ENCODE results near the gene TMEM150A.
"Not testable (repeated sequence)": the region's sequence is repeated elsewhere in the genome, so short reads cannot be mapped to it uniquely, and the experiment has no call there.

TMEM150A gene

GRCh38 chr2:85564144-85564563 is 38.3 kb downstream of the TMEM150A start:
- no peak for DNase-seq (ENCODE audit: low read depth)

DNA sequence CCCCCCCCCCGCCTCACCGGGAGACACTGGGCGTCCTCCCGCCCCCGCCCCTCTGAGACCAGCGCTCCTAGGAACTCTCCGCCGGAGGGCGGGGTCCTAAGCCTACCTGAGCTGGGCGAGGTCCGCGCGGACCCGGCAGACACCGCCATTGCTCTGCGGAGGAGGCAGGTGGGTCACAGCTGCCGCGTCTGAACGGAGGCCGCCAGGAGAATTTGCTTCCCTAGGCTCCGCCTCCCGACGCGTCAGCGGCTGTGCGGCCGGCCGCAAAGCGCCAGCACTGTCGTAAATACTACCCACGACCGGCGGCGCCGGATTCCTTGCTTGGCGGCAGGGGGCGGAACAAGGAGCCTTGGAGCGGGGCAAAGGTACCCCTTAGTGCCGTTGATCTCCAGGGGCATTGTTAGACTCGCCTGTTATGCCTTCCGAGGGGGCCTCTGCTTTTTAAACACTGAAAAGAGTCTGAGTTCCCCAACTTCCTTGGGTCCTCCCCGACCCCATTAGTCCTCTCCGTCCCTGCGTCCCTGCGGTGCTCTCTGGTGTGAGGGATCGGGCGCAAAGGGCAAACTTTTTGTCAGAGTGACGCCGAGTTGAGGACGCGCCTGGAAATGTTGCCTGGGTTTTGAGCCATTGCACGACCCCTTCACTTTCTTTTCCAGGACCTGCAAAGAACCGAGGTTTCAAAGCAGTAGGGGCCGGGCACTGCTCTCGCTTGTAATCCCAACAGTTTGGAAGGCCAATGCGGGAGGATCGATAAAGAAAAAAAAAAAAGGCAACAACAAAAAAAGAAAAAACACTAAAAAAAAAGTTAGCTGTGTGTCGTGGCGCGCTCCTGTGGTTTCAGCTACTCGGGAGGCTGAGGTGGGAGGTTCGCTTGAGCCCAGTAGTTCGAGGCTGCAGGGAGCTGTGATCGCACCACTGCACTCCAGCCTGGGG is 41.0 kb downstream of the TMEM150A start, which contains the start of gene GGCX:
Gene GGCX (minus strand): TSS at position 214 of the 933 bp plus-strand sequence. CDS start 65 bp downstream, at position 149.
- DNase-seq (ENCODE audit: low read depth): peak; percentile 92

DNA sequence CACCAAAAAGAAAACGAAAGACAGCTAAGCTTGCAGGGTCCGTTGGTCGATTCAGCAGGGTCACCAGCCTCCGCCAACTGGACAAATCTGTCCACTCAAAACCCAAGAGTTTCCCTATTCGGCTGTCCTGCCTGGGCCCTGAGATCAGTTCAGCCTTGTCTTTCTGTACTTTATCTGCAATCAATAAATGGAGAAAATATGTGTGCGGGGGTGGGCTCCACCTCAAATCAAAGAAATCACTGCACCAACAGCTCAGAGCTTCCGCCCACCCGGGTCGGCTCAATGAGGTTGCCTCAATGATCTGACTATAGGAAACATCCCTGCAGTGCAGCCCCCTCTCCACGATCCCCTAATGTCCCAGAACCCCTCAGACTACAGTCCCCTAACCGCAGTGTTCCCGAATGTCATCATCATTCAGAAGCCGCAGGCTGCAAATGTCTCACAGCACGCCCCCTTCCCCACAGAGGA is 41.7 kb downstream of the TMEM150A start:
- no peak for DNase-seq (ENCODE audit: low read depth)

GRCh38 chr2:85560403-85560726 is 42.1 kb downstream of the TMEM150A start:
- not testable (repeated sequence) for DNase-seq (ENCODE audit: low read depth)

DNA sequence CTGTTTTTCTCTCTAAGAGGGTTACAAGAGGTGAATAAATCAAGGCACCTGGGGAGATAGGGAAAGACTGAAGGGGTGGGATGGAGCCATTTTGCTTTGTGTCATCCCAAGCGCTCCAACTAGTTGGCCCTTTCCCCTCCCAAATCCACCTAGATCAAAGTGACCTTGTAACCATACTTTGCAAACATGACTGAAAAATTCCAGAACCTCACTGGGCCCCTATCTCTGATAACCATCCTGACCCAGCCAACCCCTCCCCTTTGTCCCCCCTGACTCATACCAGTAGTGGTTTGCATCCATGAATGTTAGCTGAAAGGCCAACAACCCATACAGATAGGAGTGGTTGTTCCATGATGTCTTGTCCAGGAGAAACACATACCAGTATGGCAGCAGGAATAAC is 44.3 kb downstream of the TMEM150A start:
- no peak for DNase-seq (ENCODE audit: low read depth)

GRCh38 chr2:85557130-85557529 is 45.4 kb downstream of the TMEM150A start:
- DNase-seq (ENCODE audit: low read depth): no peak

DNA sequence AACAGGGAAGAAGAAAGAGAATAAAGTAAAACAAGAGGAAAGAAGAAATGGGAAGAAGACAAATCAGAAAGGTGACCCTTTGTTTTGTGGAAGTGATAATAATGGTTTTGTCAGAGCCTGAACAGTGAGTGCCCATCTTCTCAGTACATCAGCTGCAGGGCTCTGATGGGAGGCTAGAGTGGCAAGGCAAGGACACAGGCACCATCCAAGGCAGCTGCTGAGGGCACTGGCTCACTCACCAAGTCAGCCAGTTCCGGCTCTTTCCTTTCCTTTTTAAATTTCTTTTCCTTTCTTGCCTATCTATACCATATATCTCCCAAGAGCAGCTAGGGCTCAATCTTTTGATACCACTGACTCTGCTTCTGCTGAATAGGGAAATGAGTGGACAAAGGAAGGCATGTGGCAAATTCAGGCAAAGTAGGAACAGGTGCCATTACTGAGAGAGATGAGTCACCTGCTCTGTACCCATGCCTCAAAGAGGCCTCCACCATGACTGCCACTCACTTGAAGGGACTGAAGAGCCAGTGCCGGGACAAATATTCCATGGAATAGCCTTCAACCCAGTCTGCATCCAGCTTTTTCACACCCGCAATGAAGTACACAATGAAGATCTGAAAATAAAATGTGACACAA is 47.4 kb downstream of the TMEM150A start:
- DNase-seq (ENCODE audit: low read depth): no peak

GRCh38 chr2:85553184-85553583 is 49.3 kb downstream of the TMEM150A start:
- DNase-seq (ENCODE audit: low read depth): no peak

DNA sequence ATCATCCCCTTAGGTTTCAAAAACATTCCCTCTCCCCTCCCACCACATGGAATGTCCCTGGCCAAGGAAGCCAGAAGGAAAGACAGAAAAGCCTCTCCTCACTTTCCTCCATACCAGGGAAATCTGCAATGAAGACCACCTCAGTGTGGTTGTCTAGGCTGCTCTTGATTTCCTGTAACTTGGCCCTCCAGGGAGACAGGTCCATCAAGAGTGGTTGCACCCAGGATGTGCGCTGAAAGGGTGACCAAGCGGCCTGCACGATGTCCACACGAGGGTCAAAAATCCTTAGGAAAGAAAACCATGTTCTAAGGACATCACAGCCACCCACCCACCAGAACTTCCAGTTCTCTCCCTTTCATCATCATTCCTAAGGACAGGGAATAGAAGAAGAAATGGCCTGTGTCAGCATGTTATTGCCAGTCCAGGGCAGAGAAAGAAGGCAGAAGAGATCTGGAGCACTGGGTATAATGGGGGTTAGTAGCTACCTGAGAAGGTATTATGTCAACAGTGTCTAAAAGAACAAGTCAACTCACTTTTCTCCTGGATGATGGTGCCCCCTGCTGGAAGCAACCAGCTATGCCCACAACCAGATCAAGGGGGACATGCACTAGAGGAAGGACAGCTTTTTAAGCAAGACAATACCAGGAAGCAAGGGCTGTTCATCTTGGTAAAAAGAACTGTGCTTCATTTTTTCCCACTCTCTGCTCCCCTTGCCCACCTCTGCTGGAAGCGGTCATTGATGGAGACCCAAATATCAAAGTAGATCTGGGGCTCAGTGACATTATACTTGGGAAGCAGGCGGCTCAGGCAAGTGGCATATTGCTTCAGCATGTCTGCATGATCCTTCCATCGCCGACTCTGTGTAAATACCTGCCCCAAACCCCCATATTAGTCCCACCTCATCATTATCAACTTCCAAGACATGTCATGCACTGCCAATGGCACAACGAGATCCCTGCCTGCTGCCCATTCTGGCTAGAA is 50.5 kb downstream of the TMEM150A start:
- peak; percentile 85 for DNase-seq (ENCODE audit: low read depth)

GRCh38 chr2:85550486-85550885 is 52.0 kb downstream of the TMEM150A start:
- no peak for DNase-seq (ENCODE audit: low read depth)

GRCh38 chr2:85549826-85550225 is 52.7 kb downstream of the TMEM150A start:
- no peak for DNase-seq (ENCODE audit: low read depth)

GRCh38 chr2:85549095-85549494 is 53.4 kb downstream of the TMEM150A start:
- no peak for DNase-seq (ENCODE audit: low read depth)

GRCh38 chr2:85548608-85548900 is 53.9 kb downstream of the TMEM150A start:
- DNase-seq (ENCODE audit: low read depth): no peak
